IMR-90 (cell line): ENCODE measurements around the gene ASB7. TPM values are rescaled to one million over a fixed set of nuclear protein-coding genes. Genes with fewer than 3 reads are reported as not detected.

ENCODE experiments used
- ATAC-seq: fragments of 200-7000 bp; cut with Tn5 transposase; 2 replicates; pipeline ENCODE4 v1.9.1; 2020; ENCODE audit warnings: low read depth, mild to moderate bottlenecking, moderate library complexity
- BruUV-seq: library from RNA; stranded (reverse); fragments of 400-500 nt; replicated peaks from 2 replicates; lab custom pipeline; 2021; lab: Mats Ljungman, UMichigan
- CTCF ChIA-PET: fragments of 300-600 bp; formaldehyde crosslinking; extraction: SDS; loops from one replicate; lab custom pipeline; 2021; ENCODE audit warnings: antibody characterized with exemption; lab: Yijun Ruan, JAX
- POLR2A ChIA-PET: fragments of 300-600 bp; sonication (Branson Sonifier 250); formaldehyde crosslinking; loops from one replicate; lab custom pipeline; 2022; ENCODE audit warnings: antibody characterized with exemption; ENCODE audit not compliant: unreplicated experiment; lab: Charles Lee
- DNase-seq: peaks from one replicate; pipeline ENCODE4 v3.0.0; 2013
- H2AFZ ChIP-seq: replicated peaks from 2 replicates; pipeline ENCODE3; 2013; ENCODE audit warnings: low read length, mild to moderate bottlenecking; ENCODE audit not compliant: poor library complexity
- H2AK5ac ChIP-seq: 2 replicates; pipeline ENCODE4 v1.6.1; 2013; ENCODE audit warnings: low read depth, low read length, inconsistent platforms
- H2AK9ac ChIP-seq: replicated peaks from 2 replicates; pipeline ENCODE3; 2013; ENCODE audit warnings: mild to moderate bottlenecking, low read depth, low read length, moderate library complexity; ENCODE audit not compliant: poor library complexity
- H2BK120ac ChIP-seq: 2 replicates; pipeline ENCODE4 v1.6.1; 2013; ENCODE audit warnings: low read depth, low read length, inconsistent platforms
- H2BK15ac ChIP-seq: 3 replicates; pipeline ENCODE4 v1.6.1; 2013; ENCODE audit warnings: low read depth, low read length, inconsistent platforms
- H2BK20ac ChIP-seq: 2 replicates; pipeline ENCODE4 v1.6.1; 2013; ENCODE audit warnings: low read depth, mild to moderate bottlenecking, inconsistent platforms, low read length, moderate library complexity
- H2BK5ac ChIP-seq: 2 replicates; pipeline ENCODE4 v1.6.1; 2013; ENCODE audit warnings: mild to moderate bottlenecking, low read depth, low read length, inconsistent platforms; ENCODE audit not compliant: poor library complexity, severe bottlenecking
- H3K14ac ChIP-seq: replicated peaks from 2 replicates; pipeline ENCODE4 v1.6.1; 2013; ENCODE audit warnings: low read depth, low read length, inconsistent platforms
- H3K18ac ChIP-seq: 2 replicates; pipeline ENCODE4 v1.6.1; 2013; ENCODE audit warnings: low read depth, low read length, control low read depth
- H3K23ac ChIP-seq: 2 replicates; pipeline ENCODE4 v1.6.1; 2013; ENCODE audit warnings: low read depth, low read length, inconsistent platforms
- H3K27ac ChIP-seq: 2 replicates; pipeline ENCODE4 v1.5.1; 2013; ENCODE audit warnings: mild to moderate bottlenecking, control low read depth, low read length; ENCODE audit not compliant: insufficient read depth
- H3K27me3 ChIP-seq: 2 replicates; pipeline ENCODE4 v1.6.1; 2013; ENCODE audit warnings: low read length; ENCODE audit not compliant: control insufficient read depth, insufficient read depth
- H3K36me3 ChIP-seq: 2 replicates; pipeline ENCODE4 v1.6.1; 2013; ENCODE audit warnings: low read length, mixed read lengths; ENCODE audit not compliant: control insufficient read depth, insufficient read depth
- H3K4ac ChIP-seq: 2 replicates; pipeline ENCODE4 v1.6.1; 2013; ENCODE audit warnings: low read depth, low read length, inconsistent platforms
- H3K4me1 ChIP-seq: 2 replicates; pipeline ENCODE4 v1.6.1; 2013; ENCODE audit warnings: low read length, mixed read lengths; ENCODE audit not compliant: control insufficient read depth, insufficient read depth
- H3K4me2 ChIP-seq: 2 replicates; pipeline ENCODE4 v1.6.1; 2013; ENCODE audit warnings: low read depth, mild to moderate bottlenecking, control low read depth, low read length, moderate library complexity
- H3K4me3 ChIP-seq: 2 replicates; pipeline ENCODE4 v1.5.1; 2013; ENCODE audit warnings: low read depth, mild to moderate bottlenecking, control low read depth, low read length, moderate library complexity; ENCODE audit not compliant: insufficient read depth
- H3K56ac ChIP-seq: 2 replicates; pipeline ENCODE4 v1.6.1; 2013; ENCODE audit warnings: low read length, inconsistent platforms; ENCODE audit not compliant: insufficient read depth; ENCODE audit errors: extremely low read depth
- H3K79me1 ChIP-seq, 2 experiments: 2 replicates each; pipeline ENCODE4 v1.6.1; 2013; ENCODE audit warnings: low read length in 2 of 2, inconsistent platforms in 1 of 2, low read depth in 1 of 2
- H3K9ac ChIP-seq: 2 replicates; pipeline ENCODE4 v1.6.1; 2013; ENCODE audit warnings: low read depth, low read length, control low read depth
- H3K9me1 ChIP-seq: 2 replicates; pipeline ENCODE4 v1.6.1; 2013; ENCODE audit warnings: low read length, inconsistent platforms; ENCODE audit not compliant: insufficient read depth
- H3K9me3 ChIP-seq: 2 replicates; pipeline ENCODE4 v1.6.1; 2013; ENCODE audit warnings: low read length; ENCODE audit not compliant: control insufficient read depth, insufficient read depth
- H4K20me1 ChIP-seq: 2 replicates; pipeline ENCODE4 v1.6.1; 2013; ENCODE audit warnings: low read length, inconsistent platforms; ENCODE audit not compliant: insufficient read depth
- H4K5ac ChIP-seq: 2 replicates; pipeline ENCODE4 v1.6.1; 2013; ENCODE audit warnings: mild to moderate bottlenecking, low read depth, low read length, control low read depth
- H4K8ac ChIP-seq, 2 experiments: 2 replicates each; pipeline ENCODE4 v1.6.1; 2013; ENCODE audit warnings: low read depth in 2 of 2, low read length in 2 of 2, control low read depth in 1 of 2, inconsistent platforms in 1 of 2
- H4K91ac ChIP-seq: 2 replicates; pipeline ENCODE4 v1.6.1; 2013; ENCODE audit warnings: low read depth, low read length, inconsistent platforms; ENCODE audit not compliant: insufficient read depth
- BHLHE40 ChIP-seq: fragments of 150-350 bp; IDR thresholded peaks from 2 replicates; pipeline ENCODE4 v1.6.1; 2016; ENCODE audit warnings: mild to moderate bottlenecking, low read depth, low read length
- CEBPB ChIP-seq: IDR thresholded peaks from 2 replicates; pipeline ENCODE4 v1.6.1; 2012; ENCODE audit warnings: low read depth, low read length, improper control_type of control experiment
- CHD1 ChIP-seq: IDR thresholded peaks from 2 replicates; pipeline ENCODE4 v1.6.1; 2012; ENCODE audit warnings: low read depth, low read length, improper control_type of control experiment
- MAFK ChIP-seq: IDR thresholded peaks from 2 replicates; pipeline ENCODE4 v1.6.1; 2012; ENCODE audit warnings: low read depth, low read length, improper control_type of control experiment
- RCOR1 ChIP-seq: IDR thresholded peaks from 2 replicates; pipeline ENCODE4 v1.6.1; 2012; ENCODE audit warnings: mild to moderate bottlenecking, low read length, improper control_type of control experiment; ENCODE audit not compliant: insufficient replicate concordance
- RFX5 ChIP-seq: IDR thresholded peaks from 2 replicates; pipeline ENCODE4 v1.8.0; 2012; ENCODE audit warnings: low read depth, mild to moderate bottlenecking, low read length, moderate library complexity
- SMC3 ChIP-seq: fragments of 150-350 bp; IDR thresholded peaks from 2 replicates; pipeline ENCODE4 v1.6.1; 2016; ENCODE audit warnings: low read depth, mild to moderate bottlenecking, antibody characterized with exemption, low read length, moderate library complexity
- WGBS, 2 experiments: methylation state at CpG; one replicate each; pipeline versions ENCODE4 v1.1.5 to v1.1.7; 2013; ENCODE audit warnings: missing lambda C conversion rate in 2 of 2; ENCODE audit not compliant: insufficient read length in 1 of 2; ENCODE audit errors: extremely low coverage in 2 of 2; 5-methylcytosine and 5-hydroxymethylcytosine counted together
- dilution Hi-C: fragments of 300-500 bp; cut with HindIII; formaldehyde crosslinking; loops from one replicate; pipeline ENCODE4 v1.14.3; 2018; ENCODE audit warnings: low sequenced_read_pairs; ENCODE audit not compliant: unreplicated experiment
- in situ Hi-C: fragments of 300-500 bp; cut with MboI; formaldehyde crosslinking; loops from 3 replicates; pipeline ENCODE4 v1.14.3; 2019; ENCODE audit warnings: low sequenced_read_pairs, inconsistent platforms, mixed read lengths
- intact Hi-C: fragments of 100-400 bp; cut with micrococcal nuclease; formaldehyde crosslinking; loops from 2 replicates; pipeline ENCODE4 v1.10.0; 2022
- polyA plus RNA-seq, 3 experiments: library from polyadenylated mRNA; depleted of rRNA; stranded (reverse); fragments of >200 nt; gene quantifications; 2 replicates each; pipeline ENCODE4 v1.2.3, GENCODE V29; 2012; ENCODE audit warnings: low replicate concordance in 1 of 3
- total RNA-seq: library from RNA; depleted of rRNA; stranded (reverse); fragments of >200 nt; gene quantifications from 2 replicates; pipeline ENCODE4 v1.2.3, GENCODE V29; 2012
- TF ChIP-seq, protein P1 (sequence below): fragments of 150-350 bp; IDR thresholded peaks from 2 replicates; pipeline ENCODE4 v1.6.1; 2016; ENCODE audit warnings: low read depth, mild to moderate bottlenecking, low read length, moderate library complexity, borderline replicate concordance

The ASB7 gene
- total and polyA plus RNA-seq, 2 of the 4 experiments (the other 2 are of a cell fraction), result 7.7 to 16.7 TPM

DNA sequence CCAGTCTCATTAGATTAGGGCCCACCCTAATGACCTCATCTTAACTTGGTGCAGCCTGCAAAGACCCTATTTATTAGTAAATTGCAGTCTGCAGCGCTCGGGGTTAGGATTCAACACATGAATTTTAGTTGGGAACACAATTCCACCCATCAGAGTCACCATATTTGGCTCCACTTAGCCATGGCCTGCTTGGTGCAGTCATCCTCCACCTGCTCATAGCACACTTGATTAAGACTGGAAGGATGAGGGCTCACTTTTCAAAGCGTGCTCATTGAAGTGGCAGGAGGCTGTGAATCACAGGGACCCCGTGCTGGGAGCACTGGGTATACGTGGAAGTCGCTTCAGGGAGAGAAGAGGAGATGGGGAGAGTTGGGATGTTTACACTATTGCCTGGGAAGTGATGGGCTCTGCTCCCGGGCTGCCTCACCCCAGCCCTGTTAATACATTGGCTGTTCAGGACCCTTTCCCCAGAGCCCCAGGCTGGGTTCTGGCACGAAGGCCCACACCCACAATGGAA lies 68.2 kb downstream of the ASB7 start:
- H3K27me3 ChIP-seq, result no peaks in the 10 kb centered on the region
- H2AK9ac ChIP-seq, result no peak overlapping the region
- no TSS peak for BruUV-seq
- no peak overlapping the region for H3K27ac ChIP-seq
- H2BK5ac ChIP-seq, result no peak overlapping the region
- DNase-seq (no peak), ATAC-seq (no peak)
- H3K4me2 ChIP-seq, result no peak overlapping the region
- peaks cover 7% of the 10 kb centered on the region; the same call in 1 of the 2 replicates for H3K4me1 ChIP-seq
- WGBS, 2 experiments, result 100% methylated on average over 1 of the region's 8 CpGs; no CpG with 5 or more reads in 1 of the 2 experiments
- no peak overlapping the region for H3K56ac ChIP-seq
- H2BK120ac ChIP-seq, result peak overlapping the region; percentile 71
- no peak overlapping the region for H4K91ac ChIP-seq
- H3K23ac ChIP-seq, result no peak overlapping the region
- intact Hi-C loops, result loop anchor here (1.0 kb wide), 1 partner anchor 89 kb away; no protein-coding TSS in a partner anchor
- peak overlapping the region; percentile 60 for H2AK5ac ChIP-seq
- no peak overlapping the region for H4K5ac ChIP-seq
- TF ChIP-seq MAFK (no peak), RFX5 (no peak), RCOR1 (no peak), CHD1 (no peak), CEBPB (no peak), SMC3 (no peak), BHLHE40 (no peak)
- TF ChIP-seq, protein P1, sequence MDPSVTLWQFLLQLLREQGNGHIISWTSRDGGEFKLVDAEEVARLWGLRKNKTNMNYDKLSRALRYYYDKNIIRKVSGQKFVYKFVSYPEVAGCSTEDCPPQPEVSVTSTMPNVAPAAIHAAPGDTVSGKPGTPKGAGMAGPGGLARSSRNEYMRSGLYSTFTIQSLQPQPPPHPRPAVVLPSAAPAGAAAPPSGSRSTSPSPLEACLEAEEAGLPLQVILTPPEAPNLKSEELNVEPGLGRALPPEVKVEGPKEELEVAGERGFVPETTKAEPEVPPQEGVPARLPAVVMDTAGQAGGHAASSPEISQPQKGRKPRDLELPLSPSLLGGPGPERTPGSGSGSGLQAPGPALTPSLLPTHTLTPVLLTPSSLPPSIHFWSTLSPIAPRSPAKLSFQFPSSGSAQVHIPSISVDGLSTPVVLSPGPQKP, result no peak
- no peak overlapping the region for H3K9ac ChIP-seq
- ChIA-PET CTCF (interaction anchor here (0.7 to 0.8 kb wide), 2 partner anchors 17 to 164 kb away, joined by 3 read pairs; no protein-coding TSS in a partner anchor), POLR2A (interaction anchor here (0.7 kb wide), 1 partner anchor 11 kb away, joined by 3 read pairs; no protein-coding TSS in a partner anchor)
- no peak overlapping the region for H4K8ac ChIP-seq
- H3K4ac ChIP-seq, result peak overlapping the region; percentile 56; the same call in 1 of the 2 replicates
- H3K9me1 ChIP-seq, result peaks cover 9% of the 10 kb centered on the region
- no peak overlapping the region for H2BK15ac ChIP-seq
- dilution Hi-C loops, result no loop called here
- H4K20me1 ChIP-seq, result no peaks in the 10 kb centered on the region
- peak overlapping the region; percentile 31; the same call in 1 of the 2 replicates for H2BK20ac ChIP-seq
- H3K9me3 ChIP-seq, result no peaks in the 10 kb centered on the region
- no peaks in the 10 kb centered on the region for H3K79me1 ChIP-seq
- H3K14ac ChIP-seq, result no peak overlapping the region
- no peak overlapping the region for H3K18ac ChIP-seq
- no peak overlapping the region for H2AFZ ChIP-seq
- H3K36me3 ChIP-seq, result no peaks in the 10 kb centered on the region
- H3K4me3 ChIP-seq, result no peak overlapping the region
- in situ Hi-C loops, result no loop called here
